ENCODE results near the gene SPRY1. TPM values are rescaled to one million over a fixed set of nuclear protein-coding genes. Genes with fewer than 3 reads are reported as not detected.

SPRY1 gene
- total RNA-seq, 1 experiment from 2014 or later, result 76.3 TPM

DNA sequence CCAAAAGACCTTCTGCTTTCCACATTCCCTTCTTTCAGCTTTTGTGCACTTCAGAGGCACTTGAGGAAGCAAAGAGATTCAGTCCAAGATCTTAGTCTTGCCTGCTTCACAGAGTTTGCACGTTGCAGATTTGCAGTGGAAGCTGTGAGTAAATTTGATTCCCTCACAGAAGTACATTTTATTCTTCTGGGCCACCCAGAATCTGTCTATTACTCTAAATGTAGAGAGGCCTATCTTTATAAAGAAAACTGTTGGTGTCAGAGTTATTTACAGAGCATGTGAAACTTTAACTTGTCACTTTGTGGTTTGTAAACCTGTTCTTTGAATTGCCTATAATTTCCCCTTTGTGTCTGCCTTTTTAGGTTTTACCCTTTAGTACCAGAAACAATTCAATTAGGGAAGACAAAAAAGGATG is 15.5 kb downstream of the SPRY1 start:
- Histone ChIP-seq H3K79me2 (ENCODE audit: insufficient read depth, low read length) (no peaks in the 10 kb centered on the region), H3K4me2 (ENCODE audit: insufficient read depth, insufficient read length, low read length) (no peak overlapping the region), H4K91ac (ENCODE audit: insufficient read length, low read depth, low read length) (no peak overlapping the region), H3K9ac (ENCODE audit: extremely low read depth, insufficient read length, low read length) (no peak overlapping the region), H2BK5ac (ENCODE audit: insufficient read length, low read length) (no peak overlapping the region), H2BK15ac (ENCODE audit: low read depth, low read length) (no peak overlapping the region), H3K9me3 (ENCODE audit: control insufficient read depth, low read depth, low read length) (no peaks in the 10 kb centered on the region), H3K4ac (ENCODE audit: low read depth, low read length) (no peak overlapping the region), H2AK5ac (ENCODE audit: insufficient read length, low read length) (no peak overlapping the region), H3K27me3 (ENCODE audit: insufficient read depth, low read length) (no peaks in the 10 kb centered on the region), H3K14ac (ENCODE audit: insufficient read depth, low read length) (no peak overlapping the region), H2BK12ac (ENCODE audit: insufficient read length, low read depth, low read length) (no peak overlapping the region), H3T11ph (ENCODE audit: low read length) (no peak overlapping the region), H3K56ac (ENCODE audit: insufficient read length, low read depth, low read length) (no peak overlapping the region), H2BK20ac (ENCODE audit: low read depth, low read length, poor library complexity, severe bottlenecking) (no peak overlapping the region), H3K4me1 (ENCODE audit: insufficient read depth, low read length) (no peaks in the 10 kb centered on the region; the same call in 1 of the 2 replicates), H3K79me1 (ENCODE audit: insufficient read depth, low read depth, low read length, poor library complexity, severe bottlenecking) (no peaks in the 10 kb centered on the region), H4K20me1 (ENCODE audit: control insufficient read depth, insufficient read depth, insufficient read length) (no peaks in the 10 kb centered on the region), H3K23me2 (ENCODE audit: insufficient read length, low read depth, low read length, poor library complexity, severe bottlenecking) (no peaks in the 10 kb centered on the region), H2BK120ac (ENCODE audit: low read depth, low read length, poor library complexity, severe bottlenecking) (no peak overlapping the region), H2AFZ (ENCODE audit: low read length) (no peak overlapping the region), H4K8ac (replicated peaks; ENCODE audit: insufficient read length, low read depth, low read length) (no peak overlapping the region), H3K18ac (ENCODE audit: insufficient read length, low read depth, low read length) (no peak overlapping the region), H4K5ac (ENCODE audit: insufficient read length, low read depth, low read length) (no peak overlapping the region), H3K23ac (ENCODE audit: insufficient read length, low read depth, low read length) (no peak overlapping the region), H3K27ac (ENCODE audit: insufficient read length, low read depth, low read length) (no peak overlapping the region)
- WGBS (ENCODE audit: extremely low coverage, insufficient read length, low lambda C conversion rate), result no CpG with 5 or more reads among the region's 1 CpG
- Mint-ChIP-seq H3K36me3 (ENCODE audit: insufficient read depth in 1 of 3, low read depth in 3 of 3) (no peaks in the 10 kb centered on the region; a peak in 1 of 7 replicates), H3K27ac (no peak overlapping the region; a peak in 1 of 7 replicates), H3K4me3 (no peak overlapping the region), H3K4me1 (peaks cover 31% of the 10 kb centered on the region in 2 experiments), H3K27me3 (ENCODE audit: low read depth) (no peaks in the 10 kb centered on the region), H3K9me3 (no peaks in the 10 kb centered on the region; a peak in 1 of 5 replicates)
- TF ChIP-seq, protein P1, sequence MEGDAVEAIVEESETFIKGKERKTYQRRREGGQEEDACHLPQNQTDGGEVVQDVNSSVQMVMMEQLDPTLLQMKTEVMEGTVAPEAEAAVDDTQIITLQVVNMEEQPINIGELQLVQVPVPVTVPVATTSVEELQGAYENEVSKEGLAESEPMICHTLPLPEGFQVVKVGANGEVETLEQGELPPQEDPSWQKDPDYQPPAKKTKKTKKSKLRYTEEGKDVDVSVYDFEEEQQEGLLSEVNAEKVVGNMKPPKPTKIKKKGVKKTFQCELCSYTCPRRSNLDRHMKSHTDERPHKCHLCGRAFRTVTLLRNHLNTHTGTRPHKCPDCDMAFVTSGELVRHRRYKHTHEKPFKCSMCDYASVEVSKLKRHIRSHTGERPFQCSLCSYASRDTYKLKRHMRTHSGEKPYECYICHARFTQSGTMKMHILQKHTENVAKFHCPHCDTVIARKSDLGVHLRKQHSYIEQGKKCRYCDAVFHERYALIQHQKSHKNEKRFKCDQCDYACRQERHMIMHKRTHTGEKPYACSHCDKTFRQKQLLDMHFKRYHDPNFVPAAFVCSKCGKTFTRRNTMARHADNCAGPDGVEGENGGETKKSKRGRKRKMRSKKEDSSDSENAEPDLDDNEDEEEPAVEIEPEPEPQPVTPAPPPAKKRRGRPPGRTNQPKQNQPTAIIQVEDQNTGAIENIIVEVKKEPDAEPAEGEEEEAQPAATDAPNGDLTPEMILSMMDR (conservative IDR thresholded peaks at IDR 0.05), result no peak
- DNase-seq, result no peak

Data from H9 (cell line).